Epithelial cell of esophagus (primary cell): Measurements from ENCODE around the gene LY86.

Experiments used
- DNase-seq: peaks from one replicate; pipeline ENCODE4 v3.0.0; 2010; ENCODE audit warnings: low read depth
- H3K4me3 ChIP-seq: 2 replicates; pipeline ENCODE4 v1.5.1; 2011; ENCODE audit warnings: mild to moderate bottlenecking, low read length, control low read depth
- TF ChIP-seq, protein P1 (sequence below): IDR thresholded peaks from 2 replicates; pipeline ENCODE4 v1.5.1; 2011; ENCODE audit warnings: low read depth, mild to moderate bottlenecking, low read length, control low read depth, inconsistent platforms; ENCODE audit not compliant: insufficient read depth; ENCODE audit errors: missing control alignments

The LY86 gene

DNA sequence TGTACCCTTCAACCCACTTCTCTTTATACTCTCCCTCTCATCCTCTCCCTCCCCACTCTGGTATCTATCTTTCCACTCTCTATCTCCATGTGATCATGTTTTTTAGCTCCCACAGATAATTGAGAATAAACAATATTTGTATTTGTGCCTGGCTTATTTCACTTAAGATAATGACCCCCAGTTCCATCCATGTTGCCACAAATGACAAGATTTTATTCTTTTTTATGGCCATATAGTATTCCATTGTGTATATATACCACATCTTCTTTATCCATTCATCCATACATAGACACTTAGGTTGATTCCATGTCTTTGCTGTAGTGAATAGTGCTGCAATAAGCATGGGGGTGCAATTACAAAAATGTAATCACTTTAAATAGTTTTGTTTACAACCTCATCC lies 62.3 kb downstream of the LY86 start:
- DNase-seq, result no peak
- TF ChIP-seq, protein P1, sequence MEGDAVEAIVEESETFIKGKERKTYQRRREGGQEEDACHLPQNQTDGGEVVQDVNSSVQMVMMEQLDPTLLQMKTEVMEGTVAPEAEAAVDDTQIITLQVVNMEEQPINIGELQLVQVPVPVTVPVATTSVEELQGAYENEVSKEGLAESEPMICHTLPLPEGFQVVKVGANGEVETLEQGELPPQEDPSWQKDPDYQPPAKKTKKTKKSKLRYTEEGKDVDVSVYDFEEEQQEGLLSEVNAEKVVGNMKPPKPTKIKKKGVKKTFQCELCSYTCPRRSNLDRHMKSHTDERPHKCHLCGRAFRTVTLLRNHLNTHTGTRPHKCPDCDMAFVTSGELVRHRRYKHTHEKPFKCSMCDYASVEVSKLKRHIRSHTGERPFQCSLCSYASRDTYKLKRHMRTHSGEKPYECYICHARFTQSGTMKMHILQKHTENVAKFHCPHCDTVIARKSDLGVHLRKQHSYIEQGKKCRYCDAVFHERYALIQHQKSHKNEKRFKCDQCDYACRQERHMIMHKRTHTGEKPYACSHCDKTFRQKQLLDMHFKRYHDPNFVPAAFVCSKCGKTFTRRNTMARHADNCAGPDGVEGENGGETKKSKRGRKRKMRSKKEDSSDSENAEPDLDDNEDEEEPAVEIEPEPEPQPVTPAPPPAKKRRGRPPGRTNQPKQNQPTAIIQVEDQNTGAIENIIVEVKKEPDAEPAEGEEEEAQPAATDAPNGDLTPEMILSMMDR, result no peak

DNA sequence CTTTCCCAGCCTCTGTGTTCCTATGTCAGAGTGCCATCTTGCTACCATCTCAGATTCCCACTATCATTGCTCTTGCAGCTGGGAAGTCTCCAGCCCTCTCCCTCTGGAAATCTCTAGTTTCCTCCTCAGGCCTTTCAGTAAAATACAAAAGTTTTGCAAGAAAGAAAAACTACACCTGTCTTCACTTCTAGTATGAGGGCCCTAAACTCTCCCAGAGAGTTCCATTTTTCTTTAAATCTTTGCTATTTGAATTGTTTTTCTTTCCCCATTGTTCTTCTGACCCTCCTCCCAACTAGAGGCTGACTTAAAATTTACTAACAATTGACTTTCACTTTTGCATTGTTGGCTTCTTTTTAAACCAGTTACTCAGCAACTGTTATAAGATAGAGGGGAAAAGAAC lies 62.8 kb downstream of the LY86 start:
- no peak for DNase-seq
- TF ChIP-seq, protein P1, result no peak
- H3K4me3 ChIP-seq, result no peak overlapping the region

More for the DNA sequence above, 62.3 kb downstream of the LY86 start:
- H3K4me3 ChIP-seq, result no peak overlapping the region

DNA sequence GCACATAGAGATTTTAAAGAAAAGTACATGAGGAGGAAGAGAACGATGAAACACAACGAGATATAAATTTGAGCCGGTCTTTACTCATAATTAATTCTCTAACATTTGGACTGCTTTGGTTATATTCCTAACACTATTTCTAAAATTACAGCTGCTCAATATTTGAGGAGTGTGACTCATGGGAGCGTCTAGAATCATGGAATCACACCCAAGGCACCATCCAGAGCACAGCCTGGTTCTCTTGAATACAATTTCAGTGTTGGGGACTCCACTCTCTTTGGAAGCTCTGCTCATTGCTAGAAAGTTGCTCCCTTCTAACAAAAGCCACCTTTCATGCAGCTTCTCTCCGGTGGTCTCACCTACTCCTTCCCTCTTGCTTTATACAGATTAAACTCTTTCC lies 64.4 kb downstream of the LY86 start:
- TF ChIP-seq, protein P1, result no peak
- DNase-seq, result no peak
- H3K4me3 ChIP-seq, result no peak overlapping the region

DNA sequence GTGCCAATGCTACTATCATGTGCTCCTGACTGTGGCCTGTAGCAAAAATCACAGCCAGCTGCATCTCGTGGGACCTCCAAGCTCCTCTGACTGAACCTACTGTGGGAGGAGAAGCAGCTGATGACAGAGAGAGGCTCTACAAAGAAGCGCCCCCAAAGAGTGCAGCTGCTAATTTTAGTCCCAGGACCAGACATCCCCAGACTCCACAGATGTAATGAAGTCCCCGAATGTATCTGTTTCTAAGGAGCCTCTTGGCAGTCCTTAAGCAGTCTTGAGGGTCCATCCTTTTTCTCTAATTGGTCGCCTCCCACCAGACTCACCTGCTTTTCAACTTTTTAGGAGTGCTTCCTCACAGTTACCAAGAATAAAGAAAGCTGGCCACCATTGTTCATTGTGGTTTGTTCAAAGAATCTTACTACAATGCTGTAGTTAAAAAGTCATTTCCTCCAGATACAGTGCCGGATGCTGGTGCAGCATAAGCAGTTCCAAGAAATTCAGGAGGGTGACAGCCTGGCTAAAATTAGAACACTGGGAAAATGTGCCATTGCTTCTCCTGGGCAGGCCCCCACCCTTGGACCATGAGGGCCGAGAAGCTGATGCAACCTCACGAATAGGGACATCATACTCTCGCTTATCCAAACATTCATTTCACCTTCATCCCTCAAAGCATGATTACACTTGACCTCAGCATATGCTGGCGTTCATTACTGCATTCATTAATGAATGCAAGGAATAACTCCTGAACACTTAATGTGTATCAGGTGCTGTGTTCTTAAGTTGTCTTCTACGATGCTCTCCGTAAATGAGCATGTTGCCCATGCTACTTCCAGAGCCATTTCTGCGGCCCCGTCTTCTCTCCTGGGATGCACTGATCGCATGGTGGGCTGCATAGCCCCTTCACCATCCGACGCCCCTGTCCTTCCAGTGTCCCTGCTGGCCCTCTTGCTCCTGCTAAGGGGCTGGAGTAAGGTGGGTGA lies 66.4 kb downstream of the LY86 start:
- DNase-seq, result no peak
- H3K4me3 ChIP-seq, result no peak overlapping the region
- TF ChIP-seq, protein P1, result no peak

DNA sequence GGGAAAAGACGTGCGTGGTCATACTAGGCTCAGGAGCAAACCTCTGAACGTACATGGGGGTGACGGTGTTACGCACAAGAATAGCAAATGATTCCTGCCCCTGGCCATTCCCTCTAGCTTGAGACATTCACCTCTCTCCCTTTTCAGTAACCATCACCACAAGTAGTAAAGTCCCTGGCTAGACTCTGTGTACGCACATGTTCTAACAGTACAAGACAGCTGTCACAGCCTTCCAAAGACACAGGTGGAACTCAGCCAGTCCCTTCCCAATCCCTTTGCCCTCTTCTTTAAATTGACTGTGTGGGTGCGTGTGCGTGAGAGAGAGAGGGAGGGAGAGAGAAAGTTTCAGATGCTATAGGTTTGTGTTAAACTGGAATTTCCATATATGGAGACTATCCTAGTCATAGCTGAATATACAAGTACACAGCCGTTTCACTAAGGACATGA lies 67.3 kb downstream of the LY86 start:
- no peak overlapping the region for H3K4me3 ChIP-seq
- TF ChIP-seq, protein P1, result no peak
- DNase-seq, result no peak

DNA sequence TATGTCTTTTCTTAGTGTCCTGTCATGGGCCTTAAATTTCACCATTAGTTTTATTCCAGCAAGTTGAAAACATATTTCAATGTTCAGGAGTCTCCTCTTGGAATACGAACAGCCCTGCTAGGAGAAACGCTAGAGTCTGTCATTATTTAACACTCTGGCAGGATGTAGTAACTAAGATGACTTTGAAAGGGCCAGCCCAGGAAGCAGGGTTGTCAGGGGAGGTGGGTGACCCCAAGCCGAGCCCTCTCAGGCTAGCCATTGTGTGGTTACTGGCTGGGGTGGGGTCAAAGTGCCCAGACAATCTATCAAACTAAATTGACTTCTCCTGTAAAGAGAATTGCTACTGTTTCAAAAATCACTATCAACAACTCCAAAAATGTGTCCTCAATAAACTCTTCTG lies 67.8 kb downstream of the LY86 start:
- TF ChIP-seq, protein P1, result no peak
- no peak for DNase-seq
- no peak overlapping the region for H3K4me3 ChIP-seq
